Activated CD4-positive, alpha-beta T cell treated with anti-CD3 and anti-CD28 coated beads for 36 hours (primary cell): ENCODE data around the gene AHRR. TPM values are rescaled to one million over a fixed set of nuclear protein-coding genes. Genes with fewer than 3 reads are reported as not detected.

Source experiments
- ATAC-seq: fragments of 200-7000 bp; cut with Tn5 transposase; one replicate; pipeline ENCODE4 v1.10.0; 2021; ENCODE audit warnings: mild to moderate bottlenecking, moderate library complexity
- CTCF ChIA-PET: fragments of 350-600 bp; sonication (Branson Sonifier 250); formaldehyde crosslinking; loops from one replicate; lab custom pipeline; 2021; ENCODE audit warnings: antibody characterized with exemption; lab: Charles Lee
- POLR2A ChIA-PET: fragments of 350-600 bp; sonication (Branson Sonifier 250); formaldehyde crosslinking; loops from one replicate; lab custom pipeline; 2021; ENCODE audit warnings: antibody characterized with exemption, inconsistent platforms; lab: Charles Lee
- DNase-seq: peaks from one replicate; pipeline ENCODE4 v3.0.0-alpha.2; 2020
- H3K27ac Mint-ChIP-seq: one replicate; pipeline ENCODE4 v1.8.0; 2021; ENCODE audit warnings: mixed read lengths
- H3K27me3 Mint-ChIP-seq: one replicate; pipeline ENCODE4 v1.8.0; 2021; ENCODE audit warnings: mixed read lengths
- H3K36me3 Mint-ChIP-seq: one replicate; pipeline ENCODE4 v1.8.0; 2021; ENCODE audit warnings: low read depth, mixed read lengths
- H3K4me1 Mint-ChIP-seq: one replicate; pipeline ENCODE4 v1.8.0; 2021; ENCODE audit warnings: mixed read lengths
- H3K4me3 Mint-ChIP-seq: one replicate; pipeline ENCODE4 v1.8.0; 2021; ENCODE audit warnings: mild to moderate bottlenecking, moderate library complexity, mixed read lengths
- H3K9me3 Mint-ChIP-seq: one replicate; pipeline ENCODE4 v1.8.0; 2021; ENCODE audit warnings: low read depth, mixed read lengths
- intact Hi-C, 2 experiments: fragments of 100-400 bp; cut with DNase I in 1 of 2; cut with micrococcal nuclease in 1 of 2; formaldehyde crosslinking; loops; one replicate each; pipeline versions ENCODE4 v1.14.2 to v1.15.1; 2022 to 2024; cut with DNase I, micrococcal nuclease
- total RNA-seq, 2 experiments: library from RNA; stranded (reverse); gene quantifications; one replicate each; pipeline ENCODE4 v1.2.3, GENCODE V29; 2021

Gene AHRR
- total RNA-seq, 2 experiments from 2014 or later, result 15.1 to 20.5 TPM

GRCh38 chr5:314676-315487 is 6.6 kb upstream of the AHRR start:
- Mint-ChIP-seq H3K27ac (no peak overlapping the region), H3K9me3 (no peaks in the 10 kb centered on the region), H3K36me3 (peaks cover 22% of the 10 kb centered on the region), H3K4me1 (peaks cover 7% of the 10 kb centered on the region), H3K27me3 (peaks cover 5% of the 10 kb centered on the region), H3K4me3 (no peak overlapping the region)
- ATAC-seq (no peak), DNase-seq (no peak)
- CTCF ChIA-PET, result no interaction called here
- POLR2A ChIA-PET, result no interaction called here
- intact Hi-C loops, result loop anchor here in 1 of 2 experiments (5.0 kb wide), 2 partner anchors 122 to 297 kb away; partner anchors contain the start of gene CEP72

GRCh38 chr5:315488-316209 is 5.9 kb upstream of the AHRR start:
- ChIA-PET POLR2A (no interaction called here), CTCF (interaction anchor here (0.6 to 2.2 kb wide), 3 partner anchors 27 to 121 kb away, joined by 4 to 10 read pairs (median 4); no protein-coding TSS in a partner anchor)
- Mint-ChIP-seq H3K36me3 (peaks cover 17% of the 10 kb centered on the region), H3K4me1 (peaks cover 11% of the 10 kb centered on the region), H3K27ac (no peak overlapping the region), H3K27me3 (peaks cover 11% of the 10 kb centered on the region), H3K4me3 (no peak overlapping the region), H3K9me3 (no peaks in the 10 kb centered on the region)
- DNase-seq, result no peak
- intact Hi-C loops, result loop anchor here in 1 of 2 experiments (5.0 kb wide), 2 partner anchors 122 to 297 kb away; partner anchors contain the start of gene CEP72
- ATAC-seq, result no peak

- Mint-ChIP-seq H3K4me1 (peaks cover 11% of the 10 kb centered on the region), H3K9me3 (no peaks in the 10 kb centered on the region), H3K4me3 (no peak overlapping the region), H3K36me3 (peaks cover 15% of the 10 kb centered on the region), H3K27ac (no peak overlapping the region), H3K27me3 (peaks cover 11% of the 10 kb centered on the region)
- ChIA-PET CTCF (interaction anchor here (0.6 to 2.2 kb wide), 14 partner anchors 26 to 297 kb away, joined by 3 to 10 read pairs (median 4); no protein-coding TSS in a partner anchor), POLR2A (interaction anchor here (0.7 to 0.8 kb wide), 2 partner anchors 77 to 98 kb away, joined by 3 to 4 read pairs; no protein-coding TSS in a partner anchor)
- DNase-seq, result no peak
- intact Hi-C loops, result loop anchor here (1.0 to 5.0 kb wide), 5 partner anchors 109 to 296 kb away; partner anchors contain the start of gene CEP72 (in 1 of the 2)
- no peak for ATAC-seq
Observed at GRCh38 chr5:316210-317085, 5.1 kb upstream of the AHRR start.

- ChIA-PET CTCF (interaction anchor here (0.6 to 2.2 kb wide), 13 partner anchors 25 to 296 kb away, joined by 3 to 10 read pairs (median 4); no protein-coding TSS in a partner anchor), POLR2A (interaction anchor here (0.7 to 0.8 kb wide), 2 partner anchors 76 to 97 kb away, joined by 3 to 4 read pairs; no protein-coding TSS in a partner anchor)
- intact Hi-C loops, result loop anchor here (1.0 to 5.0 kb wide), 5 partner anchors 108 to 295 kb away; partner anchors contain the start of gene CEP72 (in 1 of the 2)
- Mint-ChIP-seq H3K27ac (no peak overlapping the region), H3K4me1 (peaks cover 11% of the 10 kb centered on the region), H3K4me3 (no peak overlapping the region), H3K9me3 (no peaks in the 10 kb centered on the region), H3K27me3 (peaks cover 11% of the 10 kb centered on the region), H3K36me3 (peaks cover 12% of the 10 kb centered on the region)
- DNase-seq, result peak; percentile 79
- peak; percentile 74 for ATAC-seq
Observed at GRCh38 chr5:317086-317811, 4.3 kb upstream of the AHRR start.

- H3K27me3 Mint-ChIP-seq, result peaks cover 11% of the 10 kb centered on the region
- DNase-seq (no peak), ATAC-seq (no peak)
- peaks cover 14% of the 10 kb centered on the region for H3K4me1 Mint-ChIP-seq
- H3K36me3 Mint-ChIP-seq, result peaks cover 15% of the 10 kb centered on the region
- no peaks in the 10 kb centered on the region for H3K9me3 Mint-ChIP-seq
- ChIA-PET POLR2A (no interaction called here), CTCF (interaction anchor here (0.7 to 1.6 kb wide), 2 partner anchors 112 to 128 kb away, joined by 3 to 4 read pairs; no protein-coding TSS in a partner anchor)
- H3K4me3 Mint-ChIP-seq, result no peak overlapping the region
- intact Hi-C loops, result loop anchor here in 1 of 2 experiments (5.0 kb wide), 2 partner anchors 119 to 294 kb away; partner anchors contain the start of gene CEP72
- no peak overlapping the region for H3K27ac Mint-ChIP-seq
Observed at GRCh38 chr5:318341-318897, 3.1 kb upstream of the AHRR start.

- intact Hi-C loops, result loop anchor here in 1 of 2 experiments (5.0 kb wide), 2 partner anchors 118 to 293 kb away; partner anchors contain the start of gene CEP72
- no peak overlapping the region for H3K4me3 Mint-ChIP-seq
- H3K27ac Mint-ChIP-seq, result no peak overlapping the region
- peaks cover 18% of the 10 kb centered on the region for H3K36me3 Mint-ChIP-seq
- ChIA-PET POLR2A (no interaction called here), CTCF (interaction anchor here (0.7 to 1.6 kb wide), 2 partner anchors 111 to 127 kb away, joined by 3 to 4 read pairs; no protein-coding TSS in a partner anchor)
- peaks cover 15% of the 10 kb centered on the region for H3K27me3 Mint-ChIP-seq
- DNase-seq (no peak), ATAC-seq (no peak)
- peaks cover 15% of the 10 kb centered on the region for H3K4me1 Mint-ChIP-seq
- no peaks in the 10 kb centered on the region for H3K9me3 Mint-ChIP-seq
Observed at GRCh38 chr5:318931-319601, 2.4 kb upstream of the AHRR start.

GRCh38 chr5:320524-321229 is 837 bp upstream of the AHRR start:
- peaks cover 9% of the 10 kb centered on the region for H3K36me3 Mint-ChIP-seq
- H3K27me3 Mint-ChIP-seq, result peaks cover 17% of the 10 kb centered on the region
- no peaks in the 10 kb centered on the region for H3K9me3 Mint-ChIP-seq
- H3K27ac Mint-ChIP-seq, result peak overlapping the region; percentile 19
- ATAC-seq, result no peak
- ChIA-PET POLR2A (no interaction called here), CTCF (interaction anchor here (1.0 to 1.1 kb wide), 3 partner anchors 47 to 111 kb away, joined by 3 to 4 read pairs (median 3); no protein-coding TSS in a partner anchor)
- peaks cover 15% of the 10 kb centered on the region for H3K4me1 Mint-ChIP-seq
- intact Hi-C loops, result loop anchor here in 1 of 2 experiments (1.0 to 2.0 kb wide), 2 partner anchors 58 to 292 kb away; partner anchors contain the start of gene CEP72
- peak overlapping the region; percentile 64 for H3K4me3 Mint-ChIP-seq
- DNase-seq, result no peak

- peaks cover 16% of the 10 kb centered on the region for H3K36me3 Mint-ChIP-seq
- no peak for ATAC-seq
Observed at GRCh38 chr5:321726-322251, 275 bp downstream of the AHRR start.

More at GRCh38 chr5:321726-322251, 275 bp downstream of the AHRR start:
- Mint-ChIP-seq H3K4me1 (peaks cover 12% of the 10 kb centered on the region), H3K4me3 (peak overlapping the region; percentile 64), H3K27me3 (peaks cover 22% of the 10 kb centered on the region), H3K27ac (no peak overlapping the region), H3K9me3 (no peaks in the 10 kb centered on the region)
- CTCF ChIA-PET, result interaction anchor here (0.8 to 1.1 kb wide), 2 partner anchors 46 to 104 kb away, joined by 4 read pairs; partner anchors contain the start of genes CCDC127 and SDHA
- POLR2A ChIA-PET, result no interaction called here
- intact Hi-C loops, result loop anchor here in 1 of 2 experiments (1.0 to 2.0 kb wide), 3 partner anchors 13 to 291 kb away; partner anchors contain the start of gene CEP72
- DNase-seq, result no peak
